DND-41 (cell line): Measurements from ENCODE around the gene COL4A2.

ENCODE experiments used
- ATAC-seq: fragments of 200-7000 bp; cut with Tn5 transposase; 3 replicates; pipeline ENCODE4 v1.9.1; 2021; ENCODE audit warnings: low read depth; ENCODE audit not compliant: insufficient read depth
- DNase-seq: peaks from one replicate; pipeline ENCODE4 v3.0.0-alpha.2; 2020
- H2AFZ ChIP-seq: 2 replicates; pipeline ENCODE4 v1.6.0; 2012; ENCODE audit warnings: low read depth, low read length
- H3K27ac ChIP-seq: 2 replicates; pipeline ENCODE4 v1.5.1; 2012; ENCODE audit warnings: low read length, inconsistent platforms
- H3K27me3 ChIP-seq: fragments of 200-600 bp; sonication (generic); 2 replicates; pipeline ENCODE4 v1.6.0; 2012; ENCODE audit warnings: low read length, mild to moderate bottlenecking, inconsistent platforms; ENCODE audit not compliant: insufficient read depth, poor library complexity
- H3K36me3 ChIP-seq: 2 replicates; pipeline ENCODE4 v1.5.1; 2012; ENCODE audit warnings: low read length, inconsistent platforms; ENCODE audit not compliant: insufficient read depth
- H3K4me1 ChIP-seq: 2 replicates; pipeline ENCODE4 v1.5.1; 2012; ENCODE audit warnings: mild to moderate bottlenecking, low read length; ENCODE audit not compliant: insufficient read depth
- H3K4me2 ChIP-seq: 2 replicates; pipeline ENCODE4 v1.6.0; 2012; ENCODE audit warnings: mild to moderate bottlenecking, moderate library complexity, low read length, inconsistent platforms; ENCODE audit not compliant: insufficient read depth
- H3K4me3 ChIP-seq, 2 experiments: fragments of 200-600 bp in 1 of 2; shearing (Covaris generic) in 1 of 2; 2 replicates each; pipeline ENCODE4 v1.5.1; 2012 to 2016; ENCODE audit warnings: inconsistent platforms in 2 of 2, low read length in 2 of 2, mild to moderate bottlenecking in 2 of 2, low read depth in 1 of 2, moderate library complexity in 1 of 2
- H3K79me2 ChIP-seq: 2 replicates; pipeline ENCODE4 v1.6.0; 2012; ENCODE audit warnings: low read length, inconsistent platforms; ENCODE audit not compliant: insufficient read depth
- H3K9ac ChIP-seq: 2 replicates; pipeline ENCODE4 v1.6.0; 2012; ENCODE audit warnings: low read depth, mild to moderate bottlenecking, inconsistent platforms, low read length, moderate library complexity
- H3K9me3 ChIP-seq: 2 replicates; pipeline ENCODE4 v1.5.1; 2012; ENCODE audit warnings: low read length, moderate library complexity, mild to moderate bottlenecking, inconsistent platforms; ENCODE audit not compliant: insufficient read depth, severe bottlenecking
- H4K20me1 ChIP-seq: 2 replicates; pipeline ENCODE4 v1.6.0; 2012; ENCODE audit warnings: low read length; ENCODE audit not compliant: insufficient read depth
- EZH2 ChIP-seq: IDR thresholded peaks from 3 replicates; pipeline ENCODE4 v1.6.1; 2012; ENCODE audit warnings: borderline replicate concordance, low read depth, mild to moderate bottlenecking, moderate library complexity, low read length, inconsistent platforms; ENCODE audit not compliant: severe bottlenecking
- TF ChIP-seq, protein P1 (sequence below): IDR thresholded peaks from 2 replicates; pipeline ENCODE4 v1.5.1; 2012; ENCODE audit warnings: borderline replicate concordance, low read length, moderate library complexity, mild to moderate bottlenecking; ENCODE audit not compliant: poor library complexity, severe bottlenecking; ENCODE audit errors: extremely low read depth

COL4A2 gene

GRCh38 chr13:110294622-110295021, 12.5 kb upstream of the COL4A2 start:
- Histone ChIP-seq H3K27me3 (peaks cover 44% of the 10 kb centered on the region), H2AFZ (no peak overlapping the region), H3K9ac (no peak overlapping the region), H3K4me3 (no peak overlapping the region), H3K4me2 (no peak overlapping the region), H3K4me1 (no peaks in the 10 kb centered on the region), H3K27ac (no peak overlapping the region), H3K36me3 (no peaks in the 10 kb centered on the region), H4K20me1 (no peaks in the 10 kb centered on the region), H3K79me2 (no peaks in the 10 kb centered on the region), H3K9me3 (no peaks in the 10 kb centered on the region)
- no peak for ATAC-seq
- no peak for TF ChIP-seq EZH2
- TF ChIP-seq, protein P1, sequence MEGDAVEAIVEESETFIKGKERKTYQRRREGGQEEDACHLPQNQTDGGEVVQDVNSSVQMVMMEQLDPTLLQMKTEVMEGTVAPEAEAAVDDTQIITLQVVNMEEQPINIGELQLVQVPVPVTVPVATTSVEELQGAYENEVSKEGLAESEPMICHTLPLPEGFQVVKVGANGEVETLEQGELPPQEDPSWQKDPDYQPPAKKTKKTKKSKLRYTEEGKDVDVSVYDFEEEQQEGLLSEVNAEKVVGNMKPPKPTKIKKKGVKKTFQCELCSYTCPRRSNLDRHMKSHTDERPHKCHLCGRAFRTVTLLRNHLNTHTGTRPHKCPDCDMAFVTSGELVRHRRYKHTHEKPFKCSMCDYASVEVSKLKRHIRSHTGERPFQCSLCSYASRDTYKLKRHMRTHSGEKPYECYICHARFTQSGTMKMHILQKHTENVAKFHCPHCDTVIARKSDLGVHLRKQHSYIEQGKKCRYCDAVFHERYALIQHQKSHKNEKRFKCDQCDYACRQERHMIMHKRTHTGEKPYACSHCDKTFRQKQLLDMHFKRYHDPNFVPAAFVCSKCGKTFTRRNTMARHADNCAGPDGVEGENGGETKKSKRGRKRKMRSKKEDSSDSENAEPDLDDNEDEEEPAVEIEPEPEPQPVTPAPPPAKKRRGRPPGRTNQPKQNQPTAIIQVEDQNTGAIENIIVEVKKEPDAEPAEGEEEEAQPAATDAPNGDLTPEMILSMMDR = no peak
- DNase-seq = no peak

DNA sequence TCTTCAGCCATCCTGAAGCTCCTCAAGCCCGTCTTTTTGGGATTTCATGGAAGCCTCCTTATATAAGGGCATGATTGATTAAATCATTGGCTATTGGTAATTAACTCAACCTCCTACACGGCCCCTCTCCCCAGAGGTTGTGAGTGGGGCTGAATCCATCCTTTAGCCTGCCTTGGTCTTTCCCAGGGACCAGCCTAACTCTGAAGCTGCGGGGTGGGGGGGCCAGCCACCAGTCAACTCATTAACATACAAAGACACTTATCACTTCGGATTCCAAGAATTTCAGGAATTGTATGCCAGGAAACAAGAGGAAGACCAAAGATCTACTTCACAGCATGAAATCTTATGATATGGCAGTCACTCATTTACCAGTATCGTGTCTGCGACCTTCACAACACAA, 10.1 kb upstream of the COL4A2 start:
- no peaks in the 10 kb centered on the region for H3K9me3 ChIP-seq
- DNase-seq = no peak
- H3K79me2 ChIP-seq = no peaks in the 10 kb centered on the region
- TF ChIP-seq, protein P1 = no peak
- TF ChIP-seq EZH2 = no peak
- no peaks in the 10 kb centered on the region for H3K4me1 ChIP-seq
- H3K27me3 ChIP-seq = peaks cover 56% of the 10 kb centered on the region
- no peak for ATAC-seq
- H3K36me3 ChIP-seq = no peaks in the 10 kb centered on the region
- no peak overlapping the region for H2AFZ ChIP-seq
- no peak overlapping the region for H3K27ac ChIP-seq
- H4K20me1 ChIP-seq = no peaks in the 10 kb centered on the region
- H3K4me3 ChIP-seq = no peak overlapping the region
- no peak overlapping the region for H3K4me2 ChIP-seq
- no peak overlapping the region for H3K9ac ChIP-seq

GRCh38 chr13:110297766-110298504, 9.1 kb upstream of the COL4A2 start:
- Histone ChIP-seq H3K79me2 (no peaks in the 10 kb centered on the region), H3K27me3 (peaks cover 60% of the 10 kb centered on the region), H3K4me1 (no peaks in the 10 kb centered on the region), H3K36me3 (no peaks in the 10 kb centered on the region), H3K27ac (no peak overlapping the region), H3K9me3 (no peaks in the 10 kb centered on the region), H4K20me1 (no peaks in the 10 kb centered on the region), H3K9ac (no peak overlapping the region), H3K4me2 (no peak overlapping the region), H3K4me3 (no peak overlapping the region), H2AFZ (no peak overlapping the region)
- ATAC-seq (no peak), DNase-seq (no peak)
- TF ChIP-seq, protein P1 = no peak
- no peak for TF ChIP-seq EZH2
